HAP-1 (cell line): ENCODE results near the gene DEPDC1B.
"Not testable (repeated sequence)": the region's sequence is repeated elsewhere in the genome, so short reads cannot be mapped to it uniquely, and the experiment has no call there.

Experiments used
- DNase-seq, 2 experiments: peaks; one replicate each; pipeline ENCODE4 v3.0.0-alpha.2; 2016 to 2020; ENCODE audit warnings: low spot score in 2 of 2
- H3K27me3 ChIP-seq: fragments of 250-450 bp; sonication (Bioruptor Pico); 2 replicates; pipeline ENCODE4 v1.5.1; 2020; ENCODE audit warnings: low read depth, mild to moderate bottlenecking, moderate library complexity
- H3K36me3 ChIP-seq: fragments of 250-450 bp; sonication (Bioruptor Pico); replicated peaks from 2 replicates; pipeline ENCODE4 v1.5.1; 2020; ENCODE audit warnings: mild to moderate bottlenecking
- H3K4me1 ChIP-seq: fragments of 250-450 bp; sonication (Bioruptor Pico); 2 replicates; pipeline ENCODE4 v1.5.1; 2020; ENCODE audit warnings: mild to moderate bottlenecking
- H3K4me3 ChIP-seq: fragments of 250-450 bp; sonication (Bioruptor Pico); 2 replicates; pipeline ENCODE4 v1.5.1; 2020; ENCODE audit warnings: mild to moderate bottlenecking, moderate library complexity
- H3K9me3 ChIP-seq: fragments of 250-450 bp; sonication (Bioruptor Pico); 2 replicates; pipeline ENCODE4 v1.5.1; 2020; ENCODE audit warnings: mild to moderate bottlenecking, moderate library complexity
- in situ Hi-C: fragments of 300-500 bp; cut with MboI; formaldehyde crosslinking; loops from 3 replicates; pipeline ENCODE4 v1.14.3; 2020; ENCODE audit warnings: low sequenced_read_pairs, inconsistent platforms, mixed read lengths

DEPDC1B gene, protein sequence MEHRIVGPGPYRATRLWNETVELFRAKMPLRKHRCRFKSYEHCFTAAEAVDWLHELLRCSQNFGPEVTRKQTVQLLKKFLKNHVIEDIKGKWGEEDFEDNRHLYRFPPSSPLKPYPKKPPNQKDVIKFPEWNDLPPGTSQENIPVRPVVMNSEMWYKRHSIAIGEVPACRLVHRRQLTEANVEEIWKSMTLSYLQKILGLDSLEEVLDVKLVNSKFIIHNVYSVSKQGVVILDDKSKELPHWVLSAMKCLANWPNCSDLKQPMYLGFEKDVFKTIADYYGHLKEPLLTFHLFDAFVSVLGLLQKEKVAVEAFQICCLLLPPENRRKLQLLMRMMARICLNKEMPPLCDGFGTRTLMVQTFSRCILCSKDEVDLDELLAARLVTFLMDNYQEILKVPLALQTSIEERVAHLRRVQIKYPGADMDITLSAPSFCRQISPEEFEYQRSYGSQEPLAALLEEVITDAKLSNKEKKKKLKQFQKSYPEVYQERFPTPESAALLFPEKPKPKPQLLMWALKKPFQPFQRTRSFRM

GRCh38 chr5:60699609-60700415 lies at the start of gene DEPDC1B:
Gene DEPDC1B, minus strand, starts transcription at chr5:60700166. Its CDS starts 73 bp downstream, at chr5:60700093.
- in situ Hi-C loops, result loop anchor here (25.0 kb wide), 1 partner anchor 237 kb away; the partner anchor contains the start of genes ERCC8 and NDUFAF2
- H3K36me3 ChIP-seq, result 0 out of 2 replicates have a peak, but pooled peaks cover 4% of the 10 kb centered on the region
- H3K27me3 ChIP-seq, result no peaks in the 10 kb centered on the region
- no peaks in the 10 kb centered on the region for H3K9me3 ChIP-seq
- peak within 1 kb of the TSS; percentile 92 for H3K4me3 ChIP-seq
- H3K4me1 ChIP-seq, result peaks cover 16% of the 10 kb centered on the region
- peak; percentile 81 to 92 for DNase-seq

- DNase-seq, result no peak
- Histone ChIP-seq H3K27me3 (no peaks in the 10 kb centered on the region), H3K4me1 (no peaks in the 10 kb centered on the region), H3K9me3 (no peaks in the 10 kb centered on the region), H3K4me3 (no peak overlapping the region), H3K36me3 (no peaks in the 10 kb centered on the region)
- in situ Hi-C loops, result no loop called here
These were observed 44.7 kb upstream of the DEPDC1B start for GRCh38 chr5:60744682-60745081.

DNA sequence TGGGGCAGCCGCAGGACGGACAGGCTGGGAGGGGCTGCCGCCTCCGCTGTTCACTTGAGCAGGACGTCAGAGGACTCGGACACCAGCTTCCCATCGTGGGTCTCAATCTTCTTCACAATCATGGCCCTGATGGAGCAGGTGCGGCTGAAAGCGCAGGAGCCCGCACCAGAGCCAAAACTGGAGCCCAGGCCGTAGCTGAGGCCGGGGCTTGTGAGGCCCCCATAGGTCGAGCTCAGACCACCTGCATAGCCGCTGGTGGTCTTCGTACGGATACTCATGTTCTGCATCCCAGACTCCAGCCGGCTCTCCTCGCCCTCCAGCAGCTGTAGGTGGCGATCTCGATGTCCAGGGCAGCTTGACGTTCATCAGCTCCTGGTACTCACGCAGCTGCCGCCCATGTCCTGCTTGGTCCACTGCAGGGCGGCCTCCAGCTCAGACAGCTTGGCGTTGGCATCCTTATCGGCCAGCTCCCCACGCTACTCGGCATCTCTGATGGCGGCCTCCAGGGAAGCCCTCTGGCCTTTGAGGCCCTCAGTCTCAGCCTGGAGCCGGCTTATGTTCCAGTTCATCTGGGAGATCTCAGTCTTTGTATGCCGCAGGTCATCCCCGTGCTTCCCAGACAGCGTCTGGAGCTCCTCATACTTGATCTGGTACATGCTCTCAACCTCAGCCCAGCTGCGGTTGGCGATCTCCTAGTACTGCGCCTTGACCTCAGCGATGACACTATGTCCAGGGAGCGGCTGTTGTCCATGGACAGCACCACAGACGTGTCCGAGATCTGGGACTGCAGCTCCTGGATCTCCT lies 43.7 kb upstream of the DEPDC1B start:
- no peaks in the 10 kb centered on the region for H3K4me1 ChIP-seq
- no peaks in the 10 kb centered on the region for H3K27me3 ChIP-seq
- no peaks in the 10 kb centered on the region for H3K9me3 ChIP-seq
- H3K36me3 ChIP-seq, result no peaks in the 10 kb centered on the region
- in situ Hi-C loops, result no loop called here
- no peak for DNase-seq
- no peak overlapping the region for H3K4me3 ChIP-seq

DNA sequence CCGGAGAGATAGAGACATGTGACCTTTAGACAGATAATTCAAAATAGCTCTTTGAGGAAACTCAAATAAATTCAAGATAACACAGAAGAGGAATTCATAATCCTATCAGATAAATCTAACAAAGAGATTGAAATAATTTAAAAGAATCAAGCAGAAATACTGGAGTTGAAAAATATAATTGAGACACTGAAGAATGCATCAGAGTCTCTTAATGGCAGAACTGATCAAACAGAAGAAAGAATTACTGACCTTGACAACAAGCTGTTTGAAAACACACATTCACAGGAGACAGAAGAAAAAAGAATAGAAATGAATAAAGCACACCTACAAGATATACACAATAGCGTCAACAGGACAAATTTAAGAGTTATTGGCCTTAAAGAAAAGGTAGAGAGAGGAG lies 40.4 kb upstream of the DEPDC1B start:
- Histone ChIP-seq H3K27me3 (no peaks in the 10 kb centered on the region), H3K36me3 (no peaks in the 10 kb centered on the region), H3K9me3 (no peaks in the 10 kb centered on the region), H3K4me3 (no peak overlapping the region), H3K4me1 (no peaks in the 10 kb centered on the region)
- no peak for DNase-seq
- in situ Hi-C loops, result no loop called here

GRCh38 chr5:60738933-60739332 lies 39.0 kb upstream of the DEPDC1B start:
- no peaks in the 10 kb centered on the region for H3K9me3 ChIP-seq
- no peaks in the 10 kb centered on the region for H3K4me1 ChIP-seq
- no peak for DNase-seq
- H3K27me3 ChIP-seq, result no peaks in the 10 kb centered on the region
- H3K36me3 ChIP-seq, result no peaks in the 10 kb centered on the region
- H3K4me3 ChIP-seq, result no peak overlapping the region
- in situ Hi-C loops, result no loop called here

DNA sequence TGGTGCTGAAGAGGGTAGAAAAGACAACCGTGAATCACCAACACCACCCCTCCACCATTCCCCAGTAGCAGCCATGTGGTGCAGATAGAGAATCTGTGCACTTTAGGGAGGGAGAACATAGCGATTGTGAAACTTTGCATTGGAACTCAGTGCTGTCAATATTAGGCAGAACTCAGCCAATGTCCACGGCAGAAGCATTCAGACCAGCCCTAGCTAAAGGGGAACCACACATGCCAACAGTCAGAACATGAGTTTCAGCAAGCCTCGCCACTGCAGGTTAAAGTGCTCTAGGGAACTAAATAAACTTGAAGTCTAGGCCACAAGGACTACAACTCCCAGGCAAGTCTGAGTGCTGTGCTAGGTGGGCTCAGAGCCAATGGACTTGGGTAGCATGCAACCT lies 38.5 kb upstream of the DEPDC1B start:
- H3K27me3 ChIP-seq, result no peaks in the 10 kb centered on the region
- no peaks in the 10 kb centered on the region for H3K9me3 ChIP-seq
- DNase-seq, result no peak
- in situ Hi-C loops, result no loop called here
- no peaks in the 10 kb centered on the region for H3K4me1 ChIP-seq
- no peaks in the 10 kb centered on the region for H3K36me3 ChIP-seq
- H3K4me3 ChIP-seq, result no peak overlapping the region

DNA sequence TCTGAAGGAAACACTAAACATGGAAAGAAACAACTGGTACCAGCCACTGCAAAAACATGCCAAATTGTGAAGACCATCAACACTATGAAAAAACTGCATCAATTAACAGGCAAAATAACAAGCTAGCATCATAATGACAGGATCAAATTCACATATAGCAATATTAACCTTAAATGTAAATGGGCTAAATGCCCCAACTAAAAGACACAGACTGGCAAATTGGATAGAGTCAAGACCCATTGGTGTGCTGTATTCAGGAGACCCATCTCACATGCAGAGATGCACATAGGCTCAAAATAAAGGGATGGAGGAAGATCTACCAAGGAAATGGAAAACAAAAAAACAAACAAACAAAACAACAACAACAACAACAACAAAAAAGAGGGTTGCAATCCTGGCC lies 30.9 kb upstream of the DEPDC1B start:
- in situ Hi-C loops, DNase-seq, H3K36me3 ChIP-seq, H3K9me3 ChIP-seq, H3K27me3 ChIP-seq, H3K4me1 ChIP-seq, H3K4me3 ChIP-seq: not testable (repeated sequence)

DNA sequence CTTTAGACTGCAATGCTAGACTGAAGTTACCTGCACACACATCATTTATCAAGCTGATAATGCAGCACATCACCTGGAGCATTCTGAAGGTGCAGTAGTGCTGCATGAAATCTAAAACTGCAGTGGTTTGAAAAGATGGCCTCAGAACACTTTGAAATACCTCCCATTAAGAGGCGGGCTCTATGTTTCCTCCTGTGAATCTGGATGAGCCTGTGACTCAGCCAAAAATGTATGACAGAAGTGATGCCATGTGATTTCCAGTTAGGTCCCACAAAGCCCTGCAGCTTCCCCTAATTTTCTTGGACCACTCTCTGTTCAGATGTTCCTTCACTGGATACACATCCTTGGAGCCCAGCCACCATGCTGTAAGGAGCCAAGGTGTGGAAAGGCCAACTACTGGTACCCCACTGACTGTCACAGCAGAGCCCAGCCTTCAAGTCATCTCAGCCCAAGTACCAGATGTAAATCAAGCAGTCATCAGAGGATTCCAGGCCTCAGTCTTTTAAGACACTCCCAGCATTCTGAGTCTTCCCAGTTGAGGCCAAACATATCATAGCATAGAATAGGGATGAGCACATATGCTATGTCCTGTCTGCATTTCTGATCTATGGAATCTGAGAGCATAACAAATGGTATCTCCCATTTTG lies 27.2 kb upstream of the DEPDC1B start:
- Histone ChIP-seq H3K27me3 (no peaks in the 10 kb centered on the region), H3K9me3 (no peaks in the 10 kb centered on the region), H3K4me3 (no peak overlapping the region), H3K4me1 (peaks cover 26% of the 10 kb centered on the region), H3K36me3 (no peaks in the 10 kb centered on the region)
- in situ Hi-C loops, result no loop called here
- DNase-seq, result no peak

GRCh38 chr5:60724126-60724525 lies 24.2 kb upstream of the DEPDC1B start:
- Histone ChIP-seq H3K9me3 (no peaks in the 10 kb centered on the region), H3K4me3 (no peak overlapping the region), H3K36me3 (no peaks in the 10 kb centered on the region), H3K27me3 (no peaks in the 10 kb centered on the region), H3K4me1 (peaks cover 28% of the 10 kb centered on the region)
- DNase-seq, result peak; percentile 67 to 93
- in situ Hi-C loops, result no loop called here

DNA sequence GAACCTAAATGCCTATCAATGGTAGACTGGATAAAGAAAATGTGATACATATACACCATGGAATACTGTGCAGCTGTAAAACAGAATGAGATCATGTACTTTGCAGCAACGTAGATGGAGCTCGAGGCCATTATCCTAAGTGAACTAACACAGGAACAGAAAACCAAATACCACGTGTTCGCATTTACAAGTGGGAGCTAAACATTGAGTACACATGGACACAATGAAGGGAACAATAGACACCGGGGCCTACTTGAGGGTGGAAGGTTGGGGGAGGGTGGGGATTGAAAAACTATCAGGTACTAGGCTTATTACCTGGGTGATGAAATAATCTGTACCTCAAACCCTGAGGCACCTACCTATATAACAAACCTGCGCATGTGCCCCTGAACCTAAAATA lies 22.4 kb upstream of the DEPDC1B start:
- Histone ChIP-seq H3K9me3 (no peaks in the 10 kb centered on the region), H3K4me1 (peaks cover 28% of the 10 kb centered on the region), H3K27me3 (no peaks in the 10 kb centered on the region), H3K36me3 (no peaks in the 10 kb centered on the region), H3K4me3 (no peak overlapping the region)
- peak; percentile 60 to 71 for DNase-seq
- in situ Hi-C loops, result no loop called here

- Histone ChIP-seq H3K4me1 (peaks cover 21% of the 10 kb centered on the region), H3K4me3 (no peak overlapping the region), H3K36me3 (no peaks in the 10 kb centered on the region), H3K9me3 (no peaks in the 10 kb centered on the region), H3K27me3 (no peaks in the 10 kb centered on the region)
- no peak for DNase-seq
- in situ Hi-C loops, result no loop called here
These were observed 19.4 kb upstream of the DEPDC1B start for GRCh38 chr5:60719329-60719728.

DNA sequence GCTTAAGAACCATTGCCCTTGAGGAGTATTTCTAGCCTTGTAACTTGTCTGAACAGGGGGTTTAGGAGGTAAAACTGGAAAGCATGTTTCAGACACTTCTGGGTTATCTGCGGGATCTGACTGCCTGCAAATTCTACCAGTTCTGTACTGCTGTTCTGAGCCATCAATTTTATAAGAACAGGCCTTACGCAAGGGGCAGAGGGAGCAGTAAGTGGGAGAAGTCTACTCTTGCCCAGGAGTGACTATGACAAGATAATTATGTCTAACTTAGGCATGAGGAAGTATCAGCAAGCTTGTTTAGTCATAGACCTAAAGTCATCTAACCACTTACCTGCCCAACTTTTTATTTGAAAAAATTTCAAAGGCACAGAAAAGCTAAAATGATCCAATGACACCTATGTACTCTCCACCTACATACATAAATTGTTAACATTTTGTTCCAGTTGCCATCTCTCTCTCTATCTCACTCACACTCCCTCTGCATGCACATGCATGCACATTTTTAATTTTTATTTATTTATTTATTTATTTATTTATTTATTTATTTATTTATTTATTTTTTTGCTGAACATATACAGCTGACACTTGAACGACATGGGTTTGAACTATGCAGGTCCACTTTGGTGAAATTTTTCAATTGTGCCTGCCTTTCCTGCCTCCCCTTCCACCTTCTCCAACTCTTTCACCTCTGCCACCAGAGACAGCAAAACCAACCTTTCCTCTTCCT lies 18.4 kb upstream of the DEPDC1B start:
- in situ Hi-C loops, result no loop called here
- Histone ChIP-seq H3K9me3 (no peaks in the 10 kb centered on the region), H3K4me3 (no peak overlapping the region), H3K27me3 (no peaks in the 10 kb centered on the region), H3K4me1 (peaks cover 14% of the 10 kb centered on the region), H3K36me3 (no peaks in the 10 kb centered on the region)
- no peak for DNase-seq
